GM19351 (cell line): Measurements from ENCODE around the gene EZR.
A peak's percentile ranks its signal among the peaks of the same experiment; 100 is the strongest.
"Not testable (repeated sequence)": the region's sequence is repeated elsewhere in the genome, so short reads cannot be mapped to it uniquely, and the experiment has no call there.

Source experiments
- ATAC-seq: cut with Tn5 transposase; IDR thresholded peaks from one replicate; pipeline ENCODE4 v1.9.1; 2021; ENCODE audit warnings: mild to moderate bottlenecking, moderate library complexity; ENCODE audit not compliant: unreplicated experiment

The EZR gene

DNA sequence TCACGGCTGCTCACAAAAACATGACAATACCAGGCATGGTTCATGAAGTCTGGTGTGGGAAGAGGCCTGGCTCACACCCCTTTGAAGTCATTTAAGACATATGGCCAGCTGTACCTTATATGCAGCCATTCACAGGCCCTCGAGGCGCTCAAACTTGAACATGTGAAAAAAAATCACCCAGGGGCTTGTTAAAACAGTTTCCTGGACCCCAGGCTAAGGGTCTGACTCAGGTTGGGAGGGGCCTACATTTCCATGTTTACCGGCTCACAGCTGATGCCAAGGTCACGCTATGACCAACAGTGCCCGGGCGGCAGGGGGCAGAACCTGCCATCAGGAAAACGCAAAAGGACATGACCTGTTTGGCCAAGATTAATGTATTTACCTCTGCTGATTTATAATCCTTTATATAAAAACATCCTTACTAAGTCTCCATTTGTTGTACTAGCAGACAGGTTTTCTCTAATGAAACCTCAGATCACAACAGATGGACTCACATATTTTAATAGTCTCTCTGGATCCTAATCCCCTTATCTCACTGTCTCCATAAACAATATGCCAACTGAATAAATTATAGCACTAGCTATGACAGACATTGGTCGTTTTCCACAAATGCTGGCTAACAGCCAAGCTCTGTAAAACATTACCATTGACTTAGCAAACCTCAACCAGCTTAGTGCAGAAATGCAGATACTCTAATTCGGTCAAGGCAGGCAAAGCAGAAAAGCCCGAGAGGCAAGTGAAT, 19.9 kb downstream of the EZR start:
- no peak for ATAC-seq

DNA sequence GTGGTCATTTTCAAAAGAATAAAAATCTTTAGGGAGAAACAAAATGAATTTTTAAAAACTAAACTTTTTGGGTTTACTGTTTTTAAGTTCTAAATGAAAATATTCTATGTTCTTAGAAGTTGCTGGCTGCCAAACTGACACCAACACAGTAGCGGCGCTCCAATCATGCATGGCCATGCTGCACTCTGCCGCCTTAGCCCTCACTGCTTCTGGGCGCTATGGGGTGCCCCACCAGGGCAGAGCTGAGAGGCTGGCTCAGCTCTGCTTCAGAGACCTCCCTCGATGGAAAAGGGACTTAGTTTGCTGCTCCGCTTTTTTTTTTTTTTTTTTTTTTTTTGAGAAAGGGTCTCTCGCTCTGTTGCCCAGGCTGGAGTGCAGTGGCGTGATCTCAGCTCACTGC, 20.9 kb downstream of the EZR start:
- no peak for ATAC-seq

DNA sequence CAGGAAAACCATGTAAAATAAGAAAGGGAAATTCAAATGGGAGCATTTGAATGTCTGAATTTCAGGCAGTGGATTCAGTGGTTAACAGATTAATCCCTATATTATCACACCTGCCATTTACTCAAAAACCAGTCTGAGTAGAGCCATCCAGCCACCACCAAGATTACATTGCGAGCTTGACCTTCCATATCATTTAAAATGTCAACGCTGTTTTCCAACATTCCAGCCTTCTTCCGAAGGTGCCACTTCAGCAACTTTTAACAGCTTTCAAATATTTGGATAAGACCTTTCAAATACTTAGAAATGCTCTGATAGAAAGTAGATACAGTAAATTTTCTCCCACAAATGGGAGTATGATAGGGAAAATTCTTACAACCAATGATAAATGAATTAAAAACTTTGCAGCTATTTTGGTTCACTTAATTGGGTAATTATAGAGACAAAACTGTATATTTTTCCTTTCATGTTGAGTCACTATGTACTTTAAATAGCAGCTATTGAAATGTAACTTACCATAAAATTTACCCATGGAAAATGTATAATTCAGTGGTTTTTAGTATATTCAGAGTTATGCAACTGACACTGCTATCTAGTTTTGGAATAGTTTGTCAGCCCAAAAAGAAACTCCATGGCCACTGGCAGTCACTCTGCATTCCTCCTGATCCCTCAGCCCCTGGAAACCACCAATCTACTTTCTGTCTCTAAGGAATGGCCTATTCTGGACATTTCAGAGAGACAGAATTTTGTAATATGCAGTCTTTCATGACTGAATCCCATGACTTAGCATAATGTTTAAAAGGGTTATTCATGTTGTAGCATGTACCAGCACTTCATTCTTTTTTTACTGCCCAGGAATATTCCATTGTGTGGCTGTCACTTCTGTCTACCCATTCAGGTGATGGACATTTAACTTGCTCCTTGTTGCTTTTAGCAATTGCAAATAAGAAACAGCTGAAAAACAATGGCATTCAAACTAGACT, 21.5 kb downstream of the EZR start:
- no peak for ATAC-seq

- ATAC-seq = no peak
Measured at GRCh38 chr6:158796353-158796752, 22.8 kb downstream of the EZR start.

DNA sequence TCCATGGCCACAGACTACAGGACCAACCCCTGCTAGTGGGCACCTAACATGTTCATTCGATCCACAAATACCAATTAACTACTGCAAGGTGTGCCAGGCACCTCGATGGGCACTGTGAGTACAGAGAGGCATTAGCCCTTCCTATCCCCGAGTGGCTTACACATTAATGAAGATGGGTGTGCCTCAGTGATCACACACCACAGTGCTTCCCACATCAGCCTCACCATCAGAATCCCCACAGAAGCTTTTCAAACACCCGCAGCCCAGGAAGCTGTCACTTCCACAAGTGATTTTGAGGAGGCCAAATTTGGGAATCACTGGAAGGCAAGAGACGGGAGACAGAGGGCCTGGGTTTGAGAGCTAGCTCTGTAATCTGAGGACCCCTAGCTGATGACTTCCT, 23.7 kb downstream of the EZR start:
- no peak for ATAC-seq

DNA sequence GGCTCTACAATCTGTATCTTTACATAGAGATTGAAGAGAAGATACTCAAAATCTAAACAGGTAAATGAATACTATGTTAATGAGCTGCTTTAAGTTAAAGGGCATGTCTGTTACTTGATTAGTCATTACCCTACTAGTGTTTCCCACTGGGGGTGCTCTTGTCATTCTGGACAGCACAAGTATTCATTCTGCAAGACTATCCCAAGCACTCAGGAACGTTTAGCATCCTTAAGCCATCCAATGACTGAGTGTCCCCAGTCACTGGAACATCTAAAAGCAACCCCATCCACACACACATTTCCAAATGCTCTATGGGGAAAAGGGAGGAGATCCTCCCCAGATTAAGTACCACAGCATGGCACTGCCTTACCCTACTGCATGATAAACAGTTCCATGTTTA, 25.7 kb downstream of the EZR start:
- peak; percentile 65 for ATAC-seq

DNA sequence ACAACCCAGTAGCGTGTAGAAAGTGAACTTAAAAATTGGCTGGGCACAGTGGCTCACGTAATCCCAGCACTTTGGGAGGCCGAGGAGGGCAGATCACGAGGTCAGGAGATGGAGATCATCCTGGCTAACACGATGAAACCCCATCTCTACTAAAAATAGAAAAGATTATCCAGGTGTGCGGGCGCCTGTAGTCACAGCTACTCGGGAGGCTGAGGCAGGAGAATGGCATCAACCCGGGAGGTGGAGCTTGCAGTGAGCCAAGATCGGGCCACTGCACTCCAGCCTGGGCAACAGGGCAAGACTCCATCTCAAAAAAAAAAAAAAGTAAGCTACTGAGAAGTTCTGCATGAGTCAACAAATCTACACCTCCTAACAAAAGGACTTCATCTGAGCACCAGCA, 26.7 kb downstream of the EZR start:
- not testable (repeated sequence) for ATAC-seq

DNA sequence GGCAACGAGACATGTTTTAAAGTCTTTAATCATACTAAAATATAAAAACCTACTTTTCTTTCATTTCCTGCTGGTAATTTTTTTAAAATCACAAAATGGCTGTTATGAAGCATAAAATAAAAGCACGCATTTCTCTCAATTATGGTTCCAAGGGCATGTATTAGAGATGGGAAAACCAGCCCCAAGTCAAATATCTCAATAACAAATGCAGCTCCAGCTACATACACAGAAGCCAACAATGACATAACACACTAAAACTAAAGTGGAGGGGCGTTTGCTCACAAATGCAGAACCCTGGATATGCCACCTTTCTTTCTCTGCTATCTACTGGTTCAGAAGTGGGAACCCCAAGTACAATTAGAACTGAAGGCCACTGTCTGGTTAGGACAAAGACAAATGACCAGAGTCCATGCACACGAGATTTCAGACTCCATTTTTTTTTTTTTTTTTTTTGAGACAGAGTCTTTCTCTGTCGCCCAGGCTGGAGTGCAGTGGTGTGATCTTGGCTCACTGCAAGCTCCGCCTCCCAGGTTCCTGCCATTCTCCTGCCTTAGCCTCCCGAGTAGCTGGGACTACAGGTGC, 27.8 kb downstream of the EZR start:
- ATAC-seq = no peak

DNA sequence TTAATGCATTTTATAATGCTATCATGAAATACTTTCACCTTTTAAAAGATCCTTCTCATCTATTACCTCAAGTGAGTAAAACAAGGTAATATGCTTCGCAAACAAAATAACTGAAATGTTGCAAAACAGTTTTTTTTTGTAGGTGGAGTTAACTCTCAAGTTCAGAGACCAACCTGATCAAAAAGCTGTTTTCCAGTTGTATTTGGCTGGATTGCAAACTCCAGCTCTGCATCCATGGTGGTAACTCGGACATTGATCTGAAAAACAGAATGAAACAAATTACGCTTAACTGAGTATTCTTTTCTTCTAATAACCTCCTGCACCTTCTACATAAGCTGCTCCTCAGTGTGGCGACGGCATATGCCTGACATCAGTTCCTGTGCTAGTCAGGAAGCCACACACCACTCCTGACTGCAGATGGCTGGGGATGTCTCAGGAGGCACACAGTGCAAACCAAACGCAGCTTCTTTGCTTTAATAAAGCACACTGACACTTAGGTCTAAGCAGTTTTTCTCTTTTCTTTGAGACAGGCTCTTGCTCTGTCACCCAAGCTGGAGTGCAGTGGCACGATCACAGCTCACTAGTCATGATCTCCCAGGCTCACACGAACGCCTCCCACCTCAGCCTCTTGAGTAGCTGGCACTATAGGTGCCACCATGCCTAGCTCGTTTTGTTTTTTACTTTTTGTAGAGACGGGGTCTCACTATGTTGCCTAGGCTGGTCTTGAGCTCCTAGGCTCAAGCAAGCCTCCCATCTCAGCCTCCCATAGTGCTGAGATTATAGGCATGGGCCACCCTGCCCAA, 29.9 kb downstream of the EZR start:
- ATAC-seq = peak; percentile 45

DNA sequence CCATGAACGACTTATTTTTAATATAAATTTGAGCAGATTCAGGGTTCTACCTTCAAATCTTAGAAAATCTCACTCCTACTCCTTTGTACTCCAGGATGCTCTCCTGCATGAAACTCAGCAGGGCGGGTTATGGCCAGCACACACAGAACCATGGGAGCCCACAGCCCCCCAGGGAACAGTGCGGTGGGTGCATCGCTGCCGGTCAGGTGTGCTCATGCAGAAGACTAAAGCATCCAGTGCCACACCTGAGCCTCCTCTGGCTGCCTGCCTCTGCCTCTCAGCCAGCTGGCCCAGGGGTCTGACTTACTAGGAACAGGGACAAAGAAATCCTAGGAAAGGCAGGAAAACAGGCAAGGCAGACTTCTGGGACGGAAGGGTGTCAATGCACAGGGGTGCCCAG, 31.8 kb downstream of the EZR start:
- ATAC-seq = no peak

GRCh38 chr6:158786645-158787304, 32.4 kb downstream of the EZR start:
- no peak for ATAC-seq

GRCh38 chr6:158785036-158785435, 34.1 kb downstream of the EZR start:
- no peak for ATAC-seq

GRCh38 chr6:158784505-158784904, 34.7 kb downstream of the EZR start:
- no peak for ATAC-seq

DNA sequence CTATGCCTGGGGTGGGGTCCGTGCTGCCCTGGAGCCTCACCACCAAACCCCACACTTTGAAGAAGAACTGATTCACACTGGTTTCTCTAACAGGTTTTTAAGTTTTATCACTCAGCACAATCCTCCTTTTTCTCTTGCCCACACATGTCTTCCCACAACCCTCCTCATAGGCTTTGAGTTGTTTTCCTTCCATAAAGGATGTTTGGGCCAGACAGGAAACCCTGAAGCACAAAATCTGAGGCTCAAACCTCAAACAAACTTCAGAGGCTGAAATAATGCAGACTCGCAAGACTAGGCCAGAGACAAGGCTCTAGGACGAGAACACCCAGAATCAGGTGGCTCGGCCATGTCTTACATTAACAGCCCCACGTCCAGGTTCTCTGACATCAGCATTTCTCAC, 35.3 kb downstream of the EZR start:
- no peak for ATAC-seq

DNA sequence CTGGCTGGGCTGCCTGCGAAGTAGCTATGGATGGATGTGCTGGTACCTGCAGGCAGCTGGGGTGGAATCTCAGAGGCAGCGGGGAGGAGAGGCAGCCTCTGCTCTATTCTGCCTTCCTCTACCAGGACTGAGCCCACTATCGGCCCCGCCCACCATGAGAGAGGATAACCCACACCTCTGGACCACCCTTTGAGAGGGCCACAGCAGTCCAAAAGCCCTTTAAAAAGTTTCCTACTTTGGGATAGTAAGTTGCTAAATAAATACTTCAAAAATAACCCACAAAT, 36.1 kb downstream of the EZR start:
- ATAC-seq = no peak

DNA sequence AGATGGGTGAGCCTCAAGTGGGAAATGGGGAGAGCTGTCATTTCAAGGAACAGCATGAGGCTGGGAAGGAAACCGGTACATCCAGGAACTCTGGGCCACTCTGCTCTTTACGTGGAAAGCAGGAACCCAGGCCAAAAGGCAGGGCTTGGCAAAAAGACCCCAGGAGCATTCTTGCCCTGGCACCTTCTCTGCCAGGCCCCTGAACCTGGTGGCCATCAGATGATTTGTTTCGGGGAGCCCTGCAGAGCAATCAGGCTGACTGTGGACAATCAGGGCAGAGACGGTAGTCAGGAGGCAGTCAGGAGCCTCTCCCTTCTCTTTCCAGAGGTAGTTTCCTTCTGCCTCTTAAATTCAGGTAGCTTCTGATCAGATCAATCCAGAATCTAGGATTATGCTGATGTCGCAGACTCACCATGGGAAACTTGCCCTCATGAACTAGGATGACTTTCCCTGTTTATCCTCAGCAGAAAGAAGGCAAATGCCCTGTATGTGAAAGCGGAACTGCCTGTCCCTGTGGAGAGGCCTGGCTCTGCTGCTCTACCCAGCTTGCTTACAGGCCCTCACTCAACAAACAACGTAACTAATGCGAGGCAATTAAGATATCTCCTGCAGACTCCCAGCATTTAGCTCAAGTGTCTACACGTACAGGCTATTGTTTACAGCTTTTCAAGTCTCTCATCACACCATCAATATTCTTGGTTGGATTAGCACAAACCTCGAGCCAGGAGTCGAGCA, 36.6 kb downstream of the EZR start:
- ATAC-seq = no peak

GRCh38 chr6:158781692-158782373, 37.3 kb downstream of the EZR start:
- ATAC-seq = no peak

DNA sequence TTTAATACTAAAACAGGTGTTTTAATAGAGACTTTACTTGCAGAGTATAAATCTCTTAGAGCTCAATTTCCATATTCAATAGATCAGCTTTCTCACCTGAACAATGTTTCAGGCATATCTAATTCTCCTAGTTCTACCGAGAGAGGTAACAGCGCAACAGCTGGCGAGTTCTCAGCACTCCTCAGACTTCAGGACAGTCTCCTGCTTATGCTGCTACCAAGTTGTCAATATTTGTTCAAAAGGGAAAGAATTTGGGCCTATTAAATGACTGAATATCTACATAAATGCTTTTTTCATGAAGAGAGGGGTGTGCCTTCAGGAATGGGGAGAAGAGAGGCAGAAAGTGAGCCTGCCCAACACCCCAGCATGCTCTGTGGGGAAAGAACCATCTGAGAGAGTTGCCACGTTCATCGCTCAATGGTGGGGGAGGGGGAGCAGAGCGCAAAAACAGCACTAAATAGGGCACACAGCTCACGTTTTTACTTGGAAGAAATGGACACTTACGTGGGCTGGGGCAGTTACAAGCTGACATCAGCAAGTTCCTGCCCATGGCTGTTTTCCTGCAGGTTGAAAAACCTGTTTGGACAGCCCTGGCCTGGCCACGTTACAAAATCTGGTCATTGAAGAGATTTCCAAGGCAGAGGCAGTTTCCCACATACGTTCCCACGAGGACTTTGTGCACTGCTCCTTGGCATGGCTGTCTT, 38.0 kb downstream of the EZR start:
- no peak for ATAC-seq
